ENCODE results near the gene TSPEAR. TPM values are rescaled to one million over a fixed set of nuclear protein-coding genes. Genes with fewer than 3 reads are reported as not detected.
"Not testable (repeated sequence)": the region's sequence is repeated elsewhere in the genome, so short reads cannot be mapped to it uniquely, and the experiment has no call there.

TSPEAR gene
- total and polyA plus RNA-seq, 10 donors, result 0.02 to 0.22 (median 0.03) TPM; not detected in 7

GRCh38 chr21:44689740-44690139, 21.6 kb downstream of the TSPEAR start:
- Histone ChIP-seq H3K27me3 (replicated peaks in 1 of 7) (peaks cover 0 to 30% (median 0%) of the 10 kb centered on the region in 7 donors), H3K9me3 (peaks cover 0 to 28% (median 21%) of the 10 kb centered on the region in 8 donors)
- intact Hi-C loops (cut with DNase I; ENCODE audit: low total_unique reads); H3K27ac ChIP-seq; H3K4me1 ChIP-seq; H3K36me3 ChIP-seq; DNase-seq; H3K4me3 ChIP-seq: not testable (repeated sequence)
- 80 to 89% (median 86%) methylated on average over 3 of the region's 3 CpGs for WGBS, 5 donors
- peak in 1 of 3 donors; percentile 5 for TF ChIP-seq POLR2AphosphoS5 (IDR thresholded peaks at IDR 0.05)

- 79 to 91% (median 80%) methylated on average over 11 of the region's 11 CpGs for WGBS, 5 donors
- DNase-seq, result no peak
- Histone ChIP-seq H3K27ac (no peak overlapping the region), H3K27me3 (replicated peaks in 1 of 7) (peaks cover 0 to 30% (median 0%) of the 10 kb centered on the region in 7 donors), H3K4me1 (no peaks in the 10 kb centered on the region), H3K36me3 (no peaks in the 10 kb centered on the region), H3K4me3 (no peak overlapping the region), H3K9me3 (peaks cover 0 to 10% (median 5%) of the 10 kb centered on the region in 8 donors)
- TF ChIP-seq CTCF (IDR thresholded peaks at IDR 0.05 in 8 of 11, conservative IDR thresholded peaks at IDR 0.05 in 3 of 11) (no peak), POLR2A (IDR thresholded peaks at IDR 0.05) (no peak), POLR2AphosphoS5 (IDR thresholded peaks at IDR 0.05) (no peak)
- intact Hi-C loops (cut with DNase I; ENCODE audit: low total_unique reads), result no loop called here
Observed at GRCh38 chr21:44687671-44688070, 23.7 kb downstream of the TSPEAR start.

GRCh38 chr21:44686843-44687561, 24.4 kb downstream of the TSPEAR start:
- no peak for DNase-seq
- Histone ChIP-seq H3K36me3 (no peaks in the 10 kb centered on the region), H3K9me3 (peaks cover 0 to 3% (median 0%) of the 10 kb centered on the region in 8 donors), H3K27me3 (replicated peaks in 1 of 7) (peaks cover 0 to 30% (median 0%) of the 10 kb centered on the region in 7 donors), H3K4me1 (no peaks in the 10 kb centered on the region), H3K27ac (no peak overlapping the region), H3K4me3 (no peak overlapping the region)
- WGBS, 5 donors, result 79 to 85% (median 79%) methylated on average over 25 of the region's 25 CpGs
- no peak for TF ChIP-seq CTCF (IDR thresholded peaks at IDR 0.05 in 8 of 11, conservative IDR thresholded peaks at IDR 0.05 in 3 of 11)
- TF ChIP-seq POLR2A (IDR thresholded peaks at IDR 0.05), result no peak
- no peak for TF ChIP-seq POLR2AphosphoS5 (IDR thresholded peaks at IDR 0.05)
- intact Hi-C loops (cut with DNase I; ENCODE audit: low total_unique reads), result no loop called here

GRCh38 chr21:44686000-44686781, 25.2 kb downstream of the TSPEAR start:
- Histone ChIP-seq H3K4me3 (no peak overlapping the region), H3K27me3 (replicated peaks in 1 of 7) (peaks cover 0 to 30% (median 0%) of the 10 kb centered on the region in 7 donors), H3K27ac (no peak overlapping the region), H3K36me3 (no peaks in the 10 kb centered on the region), H3K9me3 (no peaks in the 10 kb centered on the region), H3K4me1 (no peaks in the 10 kb centered on the region)
- TF ChIP-seq POLR2A (IDR thresholded peaks at IDR 0.05) (no peak), POLR2AphosphoS5 (IDR thresholded peaks at IDR 0.05) (no peak), CTCF (IDR thresholded peaks at IDR 0.05 in 8 of 11, conservative IDR thresholded peaks at IDR 0.05 in 3 of 11) (no peak)
- intact Hi-C loops (cut with DNase I; ENCODE audit: low total_unique reads), result no loop called here
- DNase-seq, result no peak
- WGBS, 5 donors, result 24 to 54% (median 32%) methylated on average over 11 to 14 of the region's 14 CpGs

GRCh38 chr21:44685050-44685449, 26.3 kb downstream of the TSPEAR start:
- H3K4me1 ChIP-seq; H3K4me3 ChIP-seq; DNase-seq; intact Hi-C loops (cut with DNase I; ENCODE audit: low total_unique reads); H3K9me3 ChIP-seq; H3K36me3 ChIP-seq; H3K27ac ChIP-seq: not testable (repeated sequence)
- H3K27me3 ChIP-seq (replicated peaks in 1 of 7), result peaks cover 0 to 30% (median 0%) of the 10 kb centered on the region in 7 donors
- WGBS, 5 donors, result 73 to 92% (median 82%) methylated on average over 5 to 6 of the region's 6 CpGs

All from spleen (tissue), 11 donors.